Measurements from ENCODE around the gene ATP23. TPM values are rescaled to one million over a fixed set of nuclear protein-coding genes. Genes with fewer than 3 reads are reported as not detected.

ATP23 gene
- total RNA-seq, 1 donor from 2014 or later = 8.4 TPM

DNA sequence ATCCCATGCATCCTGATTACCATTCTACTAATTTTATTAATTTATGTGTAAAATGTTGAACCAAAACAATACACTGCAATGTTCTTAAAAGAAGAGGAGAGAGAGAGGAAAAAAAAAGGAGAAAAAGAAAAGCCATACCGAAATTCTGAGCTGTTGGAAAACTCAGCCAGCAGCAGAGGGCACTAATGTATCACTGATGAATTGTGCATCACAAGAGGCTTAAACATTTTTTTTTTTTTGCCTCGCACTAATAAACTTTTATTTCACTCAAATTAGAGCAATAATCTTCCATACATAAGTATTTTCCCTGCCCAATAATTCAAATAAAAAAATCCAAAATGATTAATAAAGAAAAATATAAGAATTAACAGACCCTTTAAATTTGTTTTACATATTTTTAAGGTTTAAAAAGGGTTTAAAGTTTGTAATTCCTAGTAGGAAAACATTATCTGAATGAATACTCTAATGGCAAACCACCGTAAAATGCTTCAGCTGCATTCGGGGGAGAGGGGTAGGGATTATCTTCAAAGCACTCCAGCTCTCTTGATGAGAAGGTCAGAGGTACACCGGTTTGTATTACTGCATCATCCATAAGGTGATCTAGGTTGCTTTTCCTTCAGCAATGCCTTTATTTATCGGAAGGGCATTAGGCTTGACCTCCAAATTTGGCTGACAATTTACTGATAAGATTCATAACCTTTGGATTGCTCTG, 41.9 kb downstream of the ATP23 start:
- H3K4me3 ChIP-seq (ENCODE audit: low read depth, low read length) = no peak overlapping the region
- DNase-seq (ENCODE audit: low read depth) = no peak
- TF ChIP-seq, protein P1, sequence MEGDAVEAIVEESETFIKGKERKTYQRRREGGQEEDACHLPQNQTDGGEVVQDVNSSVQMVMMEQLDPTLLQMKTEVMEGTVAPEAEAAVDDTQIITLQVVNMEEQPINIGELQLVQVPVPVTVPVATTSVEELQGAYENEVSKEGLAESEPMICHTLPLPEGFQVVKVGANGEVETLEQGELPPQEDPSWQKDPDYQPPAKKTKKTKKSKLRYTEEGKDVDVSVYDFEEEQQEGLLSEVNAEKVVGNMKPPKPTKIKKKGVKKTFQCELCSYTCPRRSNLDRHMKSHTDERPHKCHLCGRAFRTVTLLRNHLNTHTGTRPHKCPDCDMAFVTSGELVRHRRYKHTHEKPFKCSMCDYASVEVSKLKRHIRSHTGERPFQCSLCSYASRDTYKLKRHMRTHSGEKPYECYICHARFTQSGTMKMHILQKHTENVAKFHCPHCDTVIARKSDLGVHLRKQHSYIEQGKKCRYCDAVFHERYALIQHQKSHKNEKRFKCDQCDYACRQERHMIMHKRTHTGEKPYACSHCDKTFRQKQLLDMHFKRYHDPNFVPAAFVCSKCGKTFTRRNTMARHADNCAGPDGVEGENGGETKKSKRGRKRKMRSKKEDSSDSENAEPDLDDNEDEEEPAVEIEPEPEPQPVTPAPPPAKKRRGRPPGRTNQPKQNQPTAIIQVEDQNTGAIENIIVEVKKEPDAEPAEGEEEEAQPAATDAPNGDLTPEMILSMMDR (conservative IDR thresholded peaks at IDR 0.05; ENCODE audit: low read depth, low read length) = peak; percentile 74

DNA sequence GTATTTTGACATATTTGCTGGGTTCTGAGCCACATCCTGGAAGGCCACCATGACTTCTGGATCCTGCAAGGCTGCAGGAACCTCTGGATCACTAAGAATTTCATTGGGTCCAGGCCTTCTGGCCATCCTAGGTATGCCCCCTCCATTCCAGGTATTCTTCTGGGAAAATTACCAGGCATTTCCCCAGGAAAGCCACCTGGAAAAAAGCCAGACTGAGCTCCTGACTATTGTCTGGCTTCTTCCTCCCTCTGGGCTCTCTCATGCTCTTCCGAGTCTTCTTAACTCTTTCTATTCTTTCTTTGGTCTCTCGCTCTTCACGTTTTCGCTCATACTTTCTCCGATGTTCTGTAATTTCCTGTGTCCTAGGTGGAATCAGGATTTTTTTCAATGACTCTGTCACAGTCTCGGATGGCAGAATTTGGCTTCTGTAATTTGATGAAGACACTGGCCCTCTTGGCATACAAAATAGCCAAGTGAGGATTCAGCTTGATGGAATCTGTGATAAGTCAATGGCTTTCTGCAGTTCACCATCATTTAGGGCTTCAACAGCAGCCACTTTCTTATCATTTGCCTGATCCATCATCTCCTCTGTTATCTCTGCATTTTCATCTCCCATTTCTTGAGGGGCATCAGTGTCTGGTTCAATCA, 42.6 kb downstream of the ATP23 start:
- DNase-seq (ENCODE audit: low read depth) = no peak
- TF ChIP-seq, protein P1 (conservative IDR thresholded peaks at IDR 0.05; ENCODE audit: low read depth, low read length) = no peak
- no peak overlapping the region for H3K4me3 ChIP-seq (ENCODE audit: low read depth, low read length)

DNA sequence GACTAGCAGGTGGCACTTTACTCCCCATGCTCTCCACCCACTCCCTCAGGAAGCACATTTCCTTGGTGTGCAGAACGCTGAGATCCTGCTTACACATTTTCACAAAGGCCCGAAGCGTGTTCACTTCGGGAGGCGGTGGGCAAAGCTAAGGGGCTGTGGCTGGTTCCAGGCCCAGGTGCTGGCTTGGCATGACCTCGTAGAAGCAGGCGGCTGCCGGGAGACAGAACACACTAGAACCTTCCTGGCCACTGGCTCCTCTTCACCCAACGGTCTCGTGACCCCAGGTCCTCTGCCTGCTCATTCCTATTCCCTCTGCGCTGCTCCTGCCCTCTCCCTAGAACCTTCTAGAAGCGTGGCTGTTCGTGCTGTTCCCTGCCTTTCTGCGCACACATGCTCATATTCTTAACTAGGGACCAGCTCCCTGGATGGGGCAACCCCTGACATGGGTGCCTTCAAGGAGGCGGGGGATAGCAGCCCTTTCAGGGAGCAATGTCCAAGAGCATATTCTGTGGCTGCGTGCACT, 43.3 kb downstream of the ATP23 start:
- TF ChIP-seq, protein P1 (conservative IDR thresholded peaks at IDR 0.05; ENCODE audit: low read depth, low read length) = no peak

DNA sequence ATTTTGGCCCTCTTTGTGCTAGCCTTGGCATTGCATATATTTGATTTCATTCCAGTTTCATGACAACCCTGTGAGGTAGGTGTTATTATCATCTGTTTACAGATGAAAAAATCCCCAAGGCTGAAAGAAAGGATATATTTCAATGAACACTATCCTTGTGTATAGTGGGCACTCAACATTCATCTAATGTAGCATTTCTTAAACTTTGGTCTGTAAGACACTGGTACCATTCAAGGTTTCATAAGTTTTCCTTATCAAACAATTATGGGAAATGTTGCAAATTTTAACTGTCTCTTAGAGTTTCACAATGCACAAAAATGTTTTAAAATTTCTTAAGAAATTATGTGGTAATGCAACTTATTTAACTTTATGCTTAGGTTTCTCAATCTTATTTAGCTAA, 44.3 kb downstream of the ATP23 start:
- no peak overlapping the region for H3K4me3 ChIP-seq (ENCODE audit: low read depth, low read length)
- TF ChIP-seq, protein P1 (conservative IDR thresholded peaks at IDR 0.05; ENCODE audit: low read depth, low read length) = no peak
- DNase-seq (ENCODE audit: low read depth) = no peak

More for the DNA sequence above, 43.3 kb downstream of the ATP23 start:
- DNase-seq (ENCODE audit: low read depth) = no peak
- no peak overlapping the region for H3K4me3 ChIP-seq (ENCODE audit: low read depth, low read length)

GRCh38 chr12:57989838-57990237, 48.5 kb downstream of the ATP23 start:
- no peak for DNase-seq (ENCODE audit: low read depth)

DNA sequence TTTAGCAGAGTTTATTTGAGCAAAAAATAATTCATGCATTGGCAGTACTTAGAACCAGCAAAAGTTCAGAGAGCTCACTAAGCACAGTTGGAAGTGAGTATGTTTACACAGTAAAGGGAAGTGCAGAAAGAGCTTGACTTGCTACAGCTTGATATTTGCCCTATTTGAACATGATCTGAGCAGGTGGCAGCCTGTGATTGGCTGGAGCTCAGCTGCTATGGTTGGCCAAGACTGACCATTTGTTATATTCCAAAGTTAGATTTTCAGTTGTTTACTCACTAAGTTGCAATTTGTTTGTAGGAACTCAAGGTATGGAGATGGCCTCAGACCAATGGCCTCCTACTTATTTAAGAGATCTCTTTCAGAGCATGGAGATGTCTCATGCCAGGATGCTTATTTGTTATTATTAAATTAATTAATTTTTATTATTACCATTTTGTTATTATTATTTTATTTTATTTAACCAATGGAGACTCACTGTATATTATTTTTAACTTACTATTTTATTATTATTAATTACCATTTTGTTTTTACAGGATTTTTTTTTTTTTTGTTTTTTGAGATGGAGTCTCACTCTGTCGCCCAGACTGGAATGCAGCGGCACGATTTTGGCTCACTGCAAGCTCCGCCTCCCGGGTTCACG, 49.0 kb downstream of the ATP23 start:
- DNase-seq (ENCODE audit: low read depth) = no peak
- TF ChIP-seq, protein P1 (conservative IDR thresholded peaks at IDR 0.05; ENCODE audit: low read depth, low read length) = no peak
- H3K4me3 ChIP-seq (ENCODE audit: low read depth, low read length) = no peak overlapping the region

More at GRCh38 chr12:57989838-57990237, 48.5 kb downstream of the ATP23 start:
- H3K4me3 ChIP-seq (ENCODE audit: low read depth, low read length) = no peak overlapping the region
- TF ChIP-seq, protein P1 (conservative IDR thresholded peaks at IDR 0.05; ENCODE audit: low read depth, low read length) = no peak
